Small intestine (tissue), 7 donors: Measurements from ENCODE around the gene MON2. TPM values are rescaled to one million over a fixed set of nuclear protein-coding genes. Genes with fewer than 3 reads are reported as not detected.

ENCODE experiments used
- DNase-seq, 2 donors: peaks; one replicate each; pipeline versions ENCODE4 v3.0.0 to v3.0.0-alpha.2; 2013
- FAIRE-seq: peaks from 2 replicates; lab custom pipeline; 2012; peaks lifted over from hg19 to GRCh38; lab: Jason Lieb, UNC
- H3K27ac ChIP-seq, 3 donors: one replicate each; pipeline ENCODE4 v1.5.1; 2013; ENCODE audit warnings: low read length in 2 of 3, mild to moderate bottlenecking in 2 of 3, control low read depth in 1 of 3, inconsistent platforms in 1 of 3, low read depth in 1 of 3, moderate library complexity in 1 of 3
- H3K27me3 ChIP-seq, 3 donors: one replicate each; pipeline ENCODE4 v1.6.1; 2013; ENCODE audit warnings: low read length in 3 of 3, inconsistent platforms in 1 of 3; ENCODE audit not compliant: control insufficient read depth in 3 of 3, insufficient read depth in 3 of 3
- H3K36me3 ChIP-seq, 3 donors: one replicate each; pipeline ENCODE4 v1.6.1; 2013; ENCODE audit warnings: low read length in 3 of 3, inconsistent platforms in 1 of 3, low read depth in 1 of 3, mild to moderate bottlenecking in 1 of 3, moderate library complexity in 1 of 3; ENCODE audit not compliant: control insufficient read depth in 3 of 3, insufficient read depth in 2 of 3
- H3K4me1 ChIP-seq, 3 donors: one replicate each; pipeline ENCODE4 v1.6.1; 2013; ENCODE audit warnings: low read length in 2 of 3, inconsistent platforms in 1 of 3, low read depth in 1 of 3, mild to moderate bottlenecking in 1 of 3, moderate library complexity in 1 of 3; ENCODE audit not compliant: control insufficient read depth in 3 of 3, insufficient read depth in 2 of 3
- H3K4me3 ChIP-seq, 3 donors: one replicate each; pipeline ENCODE4 v1.5.1; 2013; ENCODE audit warnings: low read length in 3 of 3, control low read depth in 1 of 3, inconsistent platforms in 1 of 3, low read depth in 1 of 3, mild to moderate bottlenecking in 1 of 3, moderate library complexity in 1 of 3
- H3K9me3 ChIP-seq, 2 donors: one replicate each; pipeline ENCODE4 v1.6.1; 2013; ENCODE audit warnings: low read depth in 1 of 2, low read length in 1 of 2; ENCODE audit not compliant: control insufficient read depth in 2 of 2, insufficient read depth in 1 of 2
- WGBS, 3 donors: extraction: QIAGEN DNeasy Blood & Tissue Kit; methylation state at CpG; one replicate each; pipeline ENCODE4 v1.1.7; 2013; 5-methylcytosine and 5-hydroxymethylcytosine counted together
- polyA plus RNA-seq, 4 donors: library from polyadenylated mRNA; stranded (reverse) in 3 of 4; unstranded in 1 of 4; fragments of 200-250 nt in 3 of 4; fragments of 120-200 nt in 1 of 4; gene quantifications; one replicate each; pipeline versions ENCODE4 v1.2.1 to v1.2.3, GENCODE V29; 2013
- donor health status: healthy with polysubstance abuse.
- donor health status: control.
- donor health status: control.
- donor health status: Bipolar disorder and iron deficiency.
- donor health status: healthy.

The MON2 gene
- polyA plus RNA-seq, 4 donors: 7.1 to 43.5 (median 9.3) TPM

DNA sequence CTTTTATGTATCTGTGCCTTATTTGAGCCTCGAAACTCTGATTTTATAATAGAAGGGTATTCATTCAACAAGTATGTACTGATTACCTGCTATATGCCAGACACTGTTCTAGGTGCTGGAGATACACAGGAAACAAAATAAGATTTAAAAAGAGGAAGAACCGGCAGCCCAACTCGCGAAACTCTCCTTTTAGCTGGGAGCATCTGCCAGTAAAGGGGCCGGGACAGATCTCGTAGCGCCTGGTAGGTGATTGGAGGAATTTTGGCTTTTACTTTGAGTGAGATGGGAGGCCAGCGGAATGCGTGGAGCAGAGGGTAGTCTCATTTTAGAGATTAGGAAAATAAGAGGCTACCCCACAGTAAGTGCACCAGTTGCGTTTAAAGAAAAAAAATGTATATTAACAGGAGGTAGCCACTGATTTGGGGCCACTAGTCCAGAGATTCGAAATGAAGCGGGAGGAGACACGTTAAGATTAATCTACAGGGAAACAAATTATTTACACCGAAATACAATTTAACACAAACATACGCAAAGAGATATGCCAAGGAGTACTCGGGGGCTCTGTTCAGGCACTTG, 520 bp upstream of the MON2 start:
- Histone ChIP-seq H3K4me1 (peaks cover 4 to 5% (median 4%) of the 10 kb centered on the region in 3 donors), H3K27ac (peak overlapping the region in 2 of 3 donors; percentile 96 to 98), H3K4me3 (peak overlapping the region; percentile 77 to 95 (median 89)), H3K36me3 (peaks cover 0 to 4% (median 0%) of the 10 kb centered on the region in 3 donors), H3K9me3 (peaks cover 0 to 8% of the 10 kb centered on the region in 2 donors), H3K27me3 (no peaks in the 10 kb centered on the region)
- peak in 1 of 2 donors; percentile 28 for DNase-seq
- no peak for FAIRE-seq
- 0 to 2% (median 2%) methylated on average over 16 of the region's 16 CpGs for WGBS, 3 donors

DNA sequence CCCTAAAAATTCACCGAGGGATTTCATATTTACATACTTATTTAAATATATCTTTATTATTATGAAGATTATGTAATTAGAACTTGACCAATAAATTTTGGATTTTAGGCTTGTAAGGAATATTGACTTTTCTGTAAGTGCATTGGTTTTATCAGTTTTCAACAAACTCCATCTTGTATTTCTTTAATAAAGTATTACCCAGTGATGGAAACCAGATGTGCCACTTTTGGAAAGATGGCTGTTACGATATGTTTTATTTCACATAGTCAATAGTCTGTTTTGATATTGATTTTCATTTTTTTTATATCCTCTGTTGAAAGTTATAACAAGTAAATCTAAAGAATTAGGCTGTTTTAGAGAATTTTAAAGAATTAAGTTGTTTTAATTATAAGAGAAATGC, 1.8 kb downstream of the MON2 start:
- FAIRE-seq: no peak
- Histone ChIP-seq H3K27ac (no peak overlapping the region), H3K4me3 (peak overlapping the region in 1 of 3 donors; percentile 12), H3K9me3 (peaks cover 0 to 4% of the 10 kb centered on the region in 2 donors), H3K36me3 (peaks cover 0 to 7% (median 0%) of the 10 kb centered on the region in 3 donors), H3K27me3 (no peaks in the 10 kb centered on the region), H3K4me1 (peaks cover 4 to 5% (median 4%) of the 10 kb centered on the region in 3 donors)
- 65 to 73% (median 66%) methylated on average over 2 of the region's 2 CpGs for WGBS, 3 donors
- no peak for DNase-seq

DNA sequence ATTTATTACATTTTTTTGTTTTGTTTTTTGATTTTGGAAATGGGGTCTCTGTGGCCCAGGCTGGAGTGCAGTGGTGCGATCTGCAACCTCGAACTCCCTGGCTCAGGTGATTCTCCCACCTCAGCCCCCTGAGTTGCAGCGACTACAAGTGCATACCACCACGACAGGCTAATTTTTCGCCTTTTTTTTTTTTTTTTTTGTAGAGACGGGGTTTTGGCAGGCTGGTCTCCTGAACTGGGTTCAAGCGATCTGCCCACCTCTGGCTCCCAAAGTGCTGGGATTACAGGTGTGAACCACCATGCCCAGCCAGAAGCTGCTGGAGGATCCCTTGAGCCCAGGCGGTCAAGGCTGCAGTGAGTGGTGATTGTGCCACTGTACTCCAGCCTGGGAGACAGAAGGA, 2.3 kb downstream of the MON2 start:
- H3K4me1 ChIP-seq: peaks cover 4 to 5% (median 4%) of the 10 kb centered on the region in 3 donors
- WGBS, 3 donors: 81 to 88% (median 84%) methylated on average over 8 of the region's 8 CpGs
- no peaks in the 10 kb centered on the region for H3K27me3 ChIP-seq
- no peaks in the 10 kb centered on the region for H3K9me3 ChIP-seq
- H3K4me3 ChIP-seq: peak overlapping the region in 1 of 3 donors; percentile 25
- H3K36me3 ChIP-seq: peaks cover 0 to 7% (median 0%) of the 10 kb centered on the region in 3 donors
- DNase-seq: no peak
- H3K27ac ChIP-seq: no peak overlapping the region
- no peak for FAIRE-seq

DNA sequence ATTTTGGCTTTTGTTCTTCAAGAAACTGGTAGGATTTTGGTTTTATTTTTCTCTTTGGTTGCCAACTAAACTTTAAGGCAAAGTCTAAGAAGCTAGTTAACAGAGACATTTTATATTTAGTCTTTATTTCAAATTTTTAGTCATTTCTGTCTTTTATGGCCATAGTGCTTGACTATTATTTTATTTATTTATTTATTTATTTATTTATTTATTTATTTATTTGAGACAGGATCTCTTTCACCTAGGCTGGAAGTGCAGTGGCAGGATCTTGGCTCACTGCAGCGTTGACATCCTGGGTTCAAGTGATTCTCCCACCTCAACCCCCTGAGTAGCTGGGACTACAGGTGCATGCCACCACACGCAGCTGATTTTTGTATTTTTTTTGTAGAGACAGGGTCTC, 3.1 kb downstream of the MON2 start:
- H3K36me3 ChIP-seq: peaks cover 0 to 7% (median 0%) of the 10 kb centered on the region in 3 donors
- WGBS, 3 donors: 95 to 100% (median 98%) methylated on average over 2 of the region's 2 CpGs
- no peak overlapping the region for H3K4me3 ChIP-seq
- DNase-seq: no peak
- no peak overlapping the region for H3K27ac ChIP-seq
- no peaks in the 10 kb centered on the region for H3K27me3 ChIP-seq
- H3K9me3 ChIP-seq: no peaks in the 10 kb centered on the region
- FAIRE-seq: no peak
- H3K4me1 ChIP-seq: peaks cover 4 to 5% (median 4%) of the 10 kb centered on the region in 3 donors

DNA sequence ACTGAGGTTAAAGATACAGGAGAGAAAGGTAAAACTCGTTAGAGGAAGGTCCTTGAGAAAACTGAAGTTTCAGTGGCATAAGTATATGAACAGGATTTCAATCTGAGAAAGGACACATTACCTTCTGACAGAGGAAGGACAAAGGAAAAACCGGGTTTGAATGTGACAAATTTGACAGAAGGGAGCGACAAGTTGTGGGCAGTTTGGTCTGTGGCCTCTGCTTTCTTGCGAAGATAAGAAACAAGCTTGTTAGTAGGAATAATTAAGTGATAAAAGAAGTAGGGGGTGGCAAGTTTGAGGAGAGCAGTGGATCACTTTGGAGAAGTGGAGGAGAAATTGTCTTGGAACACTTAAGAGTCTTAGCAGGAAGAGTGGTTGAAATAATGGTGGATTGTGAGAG, 5.1 kb downstream of the MON2 start:
- Histone ChIP-seq H3K9me3 (no peaks in the 10 kb centered on the region), H3K4me1 (peaks cover 4 to 5% (median 4%) of the 10 kb centered on the region in 3 donors), H3K4me3 (no peak overlapping the region)

DNA sequence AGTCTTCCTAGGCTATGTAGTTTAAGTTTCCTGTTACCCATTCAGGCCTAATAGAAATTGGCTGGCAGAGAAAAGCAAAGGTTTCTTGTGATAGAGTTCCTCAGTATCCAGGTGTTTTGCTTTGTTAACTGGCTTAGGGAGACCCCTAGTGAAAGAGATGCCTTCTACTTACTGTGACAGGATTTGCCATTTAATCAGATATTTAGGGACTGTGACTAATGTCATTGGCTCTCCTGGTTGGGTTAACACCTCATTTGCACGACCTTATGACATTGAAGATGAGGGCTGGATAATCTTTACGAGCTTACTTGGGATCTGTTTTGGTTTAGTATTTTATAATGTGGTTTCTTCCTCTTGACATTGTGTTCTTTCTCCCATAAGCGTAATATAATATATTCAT, 5.8 kb downstream of the MON2 start:
- Histone ChIP-seq H3K4me3 (no peak overlapping the region), H3K36me3 (peaks cover 0 to 14% (median 0%) of the 10 kb centered on the region in 3 donors), H3K27ac (no peak overlapping the region), H3K27me3 (no peaks in the 10 kb centered on the region), H3K4me1 (peaks cover 4 to 5% (median 4%) of the 10 kb centered on the region in 3 donors), H3K9me3 (no peaks in the 10 kb centered on the region)
- 73 to 83% (median 75%) methylated on average over 3 of the region's 3 CpGs for WGBS, 3 donors
- FAIRE-seq (no peak), DNase-seq (no peak)

More for the DNA sequence above, 5.1 kb downstream of the MON2 start:
- H3K27ac ChIP-seq: no peak overlapping the region
- no peaks in the 10 kb centered on the region for H3K27me3 ChIP-seq
- DNase-seq: no peak
- peaks cover 0 to 10% (median 0%) of the 10 kb centered on the region in 3 donors for H3K36me3 ChIP-seq
- FAIRE-seq: no peak
- WGBS, 3 donors: 80 to 90% (median 84%) methylated on average over 4 of the region's 4 CpGs

DNA sequence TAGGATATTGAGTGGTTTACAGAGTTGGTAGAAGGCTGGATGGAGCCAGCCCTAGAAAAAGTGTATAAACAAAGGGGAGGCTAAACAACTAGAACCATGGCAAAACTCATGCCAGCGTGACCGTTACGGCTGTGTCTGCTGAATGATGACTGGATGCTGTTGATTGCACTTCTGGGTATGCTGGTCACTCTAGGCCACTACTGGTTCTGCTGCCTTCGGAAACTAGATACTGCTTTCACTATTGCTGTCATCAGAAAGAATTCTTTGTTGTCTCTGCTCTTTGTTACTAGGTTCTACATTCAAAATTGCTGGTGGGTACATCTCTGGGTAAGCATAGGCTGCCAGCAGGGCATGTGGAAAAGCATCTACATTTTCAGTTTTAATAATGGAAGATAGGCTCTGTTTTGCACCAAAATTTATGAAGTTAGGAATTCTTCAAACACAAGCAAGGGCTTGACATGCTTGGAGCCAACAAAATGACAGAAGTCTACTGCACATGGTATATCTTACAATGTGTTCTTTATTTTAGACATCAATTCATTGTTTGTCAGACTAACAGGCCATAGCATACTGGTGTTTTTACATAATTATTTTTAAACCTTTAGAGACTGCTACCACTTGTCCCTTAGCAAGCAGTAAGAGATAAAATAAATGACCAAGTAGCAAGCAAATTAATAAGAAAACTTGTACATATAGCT, 15.4 kb downstream of the MON2 start:
- no peaks in the 10 kb centered on the region for H3K4me1 ChIP-seq
- H3K4me3 ChIP-seq: no peak overlapping the region
- DNase-seq (no peak), FAIRE-seq (no peak)
- H3K27ac ChIP-seq: no peak overlapping the region
- WGBS, 3 donors: 75 to 81% (median 76%) methylated on average over 4 of the region's 4 CpGs
- H3K9me3 ChIP-seq: no peaks in the 10 kb centered on the region
- no peaks in the 10 kb centered on the region for H3K27me3 ChIP-seq
- H3K36me3 ChIP-seq: peaks cover 0 to 12% (median 0%) of the 10 kb centered on the region in 3 donors

DNA sequence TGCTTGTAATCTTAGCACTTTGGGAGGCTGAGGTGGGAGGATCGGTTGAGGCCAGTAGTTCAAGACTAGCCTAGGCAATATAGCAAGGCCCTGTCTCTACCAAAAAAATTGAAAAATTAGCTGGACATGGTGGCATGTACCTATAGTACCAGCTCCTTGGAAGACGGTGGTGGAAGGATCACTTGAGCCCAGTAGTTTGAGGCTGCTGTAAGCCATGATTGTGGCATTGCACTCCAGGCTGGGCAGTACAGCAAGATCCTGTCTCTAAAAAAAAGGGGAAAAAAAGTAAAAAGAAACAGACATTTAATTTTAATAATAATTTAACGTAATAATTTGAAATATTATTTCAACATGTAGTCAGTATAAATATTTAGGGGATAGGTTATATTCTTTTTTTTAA, 16.1 kb downstream of the MON2 start:
- H3K36me3 ChIP-seq: peaks cover 0 to 7% (median 0%) of the 10 kb centered on the region in 3 donors
- H3K4me3 ChIP-seq: no peak overlapping the region
- no peak for DNase-seq
- no peaks in the 10 kb centered on the region for H3K27me3 ChIP-seq
- FAIRE-seq: no peak
- H3K4me1 ChIP-seq: no peaks in the 10 kb centered on the region
- H3K9me3 ChIP-seq: no peaks in the 10 kb centered on the region
- 97 to 100% (median 99%) methylated on average over 3 of the region's 3 CpGs for WGBS, 3 donors
- no peak overlapping the region for H3K27ac ChIP-seq
